Fibroblast of skin of back (primary cell): Measurements from ENCODE around the gene PNMA1.
A peak's percentile ranks its signal among the peaks of the same experiment; 100 is the strongest.

ENCODE experiments used
- DNase-seq: peaks from one replicate; pipeline ENCODE4 v3.0.0-alpha.2; 2013

Gene PNMA1

GRCh38 chr14:73736842-73737241 lies 22.7 kb upstream of the PNMA1 start:
- no peak for DNase-seq

GRCh38 chr14:73732006-73732405 lies 17.8 kb upstream of the PNMA1 start:
- DNase-seq, result no peak

DNA sequence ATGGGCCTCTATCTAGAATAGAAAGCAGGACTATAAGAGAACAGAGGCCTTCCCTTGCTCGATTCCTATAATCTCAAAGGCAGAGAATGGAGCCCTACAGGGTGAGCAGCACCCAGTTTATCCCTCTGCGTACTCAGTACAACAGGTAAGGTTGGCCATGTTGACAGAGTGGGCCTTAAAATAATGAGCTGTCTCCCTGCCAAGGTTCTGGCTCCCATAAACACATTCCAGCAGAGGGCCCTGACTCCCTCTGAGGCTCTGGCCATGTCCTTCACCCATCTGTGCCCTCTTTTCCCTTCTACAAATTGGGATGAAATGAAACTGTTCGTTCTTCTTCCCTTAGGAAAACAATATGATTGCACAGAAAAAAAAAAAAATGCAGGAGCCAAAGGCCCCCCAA lies 16.9 kb upstream of the PNMA1 start:
- DNase-seq, result no peak

DNA sequence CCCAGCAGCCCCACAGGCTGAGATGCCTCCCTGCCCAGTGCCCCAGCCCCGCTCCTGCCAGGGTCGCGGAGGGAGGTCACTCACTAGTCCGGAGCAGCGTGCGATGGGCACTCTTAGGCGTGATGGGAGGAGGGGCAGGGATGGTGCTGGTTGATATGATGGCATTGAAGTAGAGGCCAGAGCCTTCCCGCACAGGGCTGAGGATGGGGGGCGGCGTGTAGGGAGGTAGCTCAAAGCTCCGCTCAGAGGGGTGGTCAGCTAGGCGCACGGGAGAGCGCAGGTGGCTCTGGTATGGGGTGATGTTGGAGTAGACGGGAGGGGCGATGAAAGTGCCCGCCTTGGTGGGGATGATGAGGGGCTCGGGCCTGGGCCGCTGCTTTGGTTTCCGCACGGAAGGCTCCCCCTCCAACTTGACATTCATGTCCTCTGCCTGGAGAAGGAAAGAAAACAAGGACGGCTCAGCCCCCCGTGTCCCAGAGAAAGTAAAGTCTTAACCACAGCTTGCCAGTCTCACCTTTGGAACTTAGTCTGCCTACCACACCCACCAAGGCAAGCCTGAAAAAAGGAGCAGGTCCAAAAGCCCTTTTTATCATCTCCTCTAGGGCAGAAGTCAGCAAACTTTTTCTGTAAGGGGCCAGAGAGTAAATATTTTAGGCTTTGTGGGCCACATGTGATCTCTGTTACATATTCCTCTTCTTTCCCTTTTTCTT lies 15.5 kb upstream of the PNMA1 start:
- DNase-seq, result no peak

DNA sequence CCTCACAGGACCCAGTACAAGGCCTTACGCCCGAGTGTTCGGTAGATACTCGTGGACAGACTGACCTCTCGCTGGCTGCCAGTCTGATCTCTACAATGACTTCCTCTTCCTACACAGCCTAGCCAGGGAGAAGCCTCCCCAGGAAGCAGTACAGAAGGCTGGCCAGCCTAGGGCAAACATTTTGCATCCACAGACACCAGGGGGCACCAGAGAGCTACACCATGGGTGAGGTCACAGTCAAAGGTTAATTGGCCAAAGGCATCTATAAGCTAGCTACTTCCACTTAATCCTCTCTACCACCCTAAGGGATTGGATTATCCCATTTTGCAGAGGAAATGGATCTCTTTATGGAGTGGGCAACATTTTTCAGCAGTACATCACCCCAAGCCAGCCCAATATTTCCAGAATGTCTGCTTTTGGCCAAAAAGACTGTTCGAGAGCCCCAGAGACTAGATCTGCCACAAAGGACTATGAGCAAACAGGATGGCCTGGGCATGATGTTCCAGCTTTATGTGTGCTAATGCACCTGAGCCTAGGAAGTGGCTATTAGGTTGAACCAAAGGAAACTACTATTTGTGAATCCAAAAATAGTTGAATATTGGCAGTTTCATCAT lies 14.6 kb upstream of the PNMA1 start:
- peak; percentile 65 for DNase-seq

- DNase-seq, result no peak
Observed at GRCh38 chr14:73727166-73727565, 13.0 kb upstream of the PNMA1 start.

GRCh38 chr14:73726025-73726961 lies 12.1 kb upstream of the PNMA1 start:
- no peak for DNase-seq

GRCh38 chr14:73725116-73726024 lies 11.2 kb upstream of the PNMA1 start:
- DNase-seq, result peak; percentile 59

DNA sequence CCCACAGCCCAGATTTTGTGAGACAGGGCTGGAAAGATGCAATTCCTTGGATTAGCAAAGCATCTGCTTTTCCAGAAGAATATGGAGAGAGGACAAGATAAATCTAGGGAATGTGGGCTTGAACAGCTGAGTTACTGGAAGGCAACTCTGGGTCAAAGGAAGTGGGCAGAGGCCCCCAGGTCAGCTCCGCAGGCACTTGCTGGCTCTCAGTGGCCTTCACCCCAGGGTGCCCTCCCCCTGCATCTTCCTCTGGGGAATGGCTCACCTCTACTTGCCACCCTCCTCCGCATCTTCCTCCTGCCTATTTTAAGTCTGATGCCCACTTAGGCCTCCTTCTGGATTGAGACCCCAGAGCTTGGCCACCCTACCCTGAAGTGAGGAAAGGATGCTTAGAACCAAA lies 10.5 kb upstream of the PNMA1 start:
- DNase-seq, result no peak

DNA sequence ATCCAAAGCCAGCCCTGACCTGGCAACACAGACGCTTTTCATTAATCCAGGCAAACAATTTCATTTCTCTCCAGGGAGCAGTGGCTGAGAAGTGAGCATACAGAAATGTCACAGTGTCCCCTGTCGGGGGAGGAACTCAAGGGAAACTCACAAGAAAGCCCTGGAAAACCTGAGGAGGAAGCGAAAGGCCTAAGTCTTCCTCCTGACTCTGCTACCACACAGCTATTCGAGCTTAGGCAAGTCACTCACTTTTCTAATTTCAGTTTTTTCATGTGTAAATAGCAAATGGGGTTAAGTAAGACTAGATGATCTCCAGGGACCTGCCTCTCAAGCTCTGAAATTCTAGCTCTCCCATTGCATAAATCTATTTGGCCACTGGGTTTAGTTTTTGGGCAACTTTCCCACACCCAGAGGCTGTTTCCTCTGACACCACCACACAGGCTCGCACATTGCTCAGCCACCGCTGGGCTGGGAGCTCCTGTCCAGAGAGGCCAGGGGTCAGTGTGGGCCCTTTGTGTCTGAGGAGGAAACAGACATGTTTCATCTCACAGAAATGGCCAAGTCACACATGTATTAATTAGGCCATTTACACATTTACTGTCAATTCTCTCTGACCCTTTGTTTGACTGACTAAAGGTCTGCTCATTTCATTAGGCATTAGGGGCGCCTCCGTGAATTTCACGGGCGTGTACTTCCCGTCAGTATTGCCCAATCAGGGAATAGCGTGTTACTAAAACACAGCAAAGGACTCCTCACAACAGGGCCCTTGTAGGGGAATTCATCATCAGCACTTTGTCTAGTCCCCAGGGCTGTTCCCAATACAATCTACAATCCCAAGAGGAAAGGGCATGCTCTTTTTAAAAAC lies 9.8 kb upstream of the PNMA1 start:
- peak; percentile 96 for DNase-seq

- no peak for DNase-seq
Observed at GRCh38 chr14:73723406-73723796, 9.2 kb upstream of the PNMA1 start.

DNA sequence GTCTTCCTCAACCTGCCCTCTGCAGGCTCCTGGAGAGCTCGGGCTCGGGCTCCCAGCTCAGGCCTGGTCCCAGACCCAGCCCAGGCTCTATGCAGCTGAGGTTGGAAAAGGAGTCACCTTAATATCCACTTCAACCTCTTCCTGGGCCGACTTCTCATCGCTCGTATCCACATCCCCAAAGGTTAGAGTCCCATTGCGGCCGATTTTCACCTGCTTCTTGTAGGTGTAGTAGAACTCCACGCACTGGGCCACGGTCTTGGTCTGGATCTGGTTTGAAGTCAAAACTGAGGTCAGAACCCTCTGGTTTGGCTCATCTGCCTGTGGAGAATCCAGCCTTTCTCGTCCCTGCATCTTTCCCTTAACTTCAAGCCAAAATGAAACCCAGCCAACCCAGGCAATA lies 8.4 kb upstream of the PNMA1 start:
- no peak for DNase-seq

DNA sequence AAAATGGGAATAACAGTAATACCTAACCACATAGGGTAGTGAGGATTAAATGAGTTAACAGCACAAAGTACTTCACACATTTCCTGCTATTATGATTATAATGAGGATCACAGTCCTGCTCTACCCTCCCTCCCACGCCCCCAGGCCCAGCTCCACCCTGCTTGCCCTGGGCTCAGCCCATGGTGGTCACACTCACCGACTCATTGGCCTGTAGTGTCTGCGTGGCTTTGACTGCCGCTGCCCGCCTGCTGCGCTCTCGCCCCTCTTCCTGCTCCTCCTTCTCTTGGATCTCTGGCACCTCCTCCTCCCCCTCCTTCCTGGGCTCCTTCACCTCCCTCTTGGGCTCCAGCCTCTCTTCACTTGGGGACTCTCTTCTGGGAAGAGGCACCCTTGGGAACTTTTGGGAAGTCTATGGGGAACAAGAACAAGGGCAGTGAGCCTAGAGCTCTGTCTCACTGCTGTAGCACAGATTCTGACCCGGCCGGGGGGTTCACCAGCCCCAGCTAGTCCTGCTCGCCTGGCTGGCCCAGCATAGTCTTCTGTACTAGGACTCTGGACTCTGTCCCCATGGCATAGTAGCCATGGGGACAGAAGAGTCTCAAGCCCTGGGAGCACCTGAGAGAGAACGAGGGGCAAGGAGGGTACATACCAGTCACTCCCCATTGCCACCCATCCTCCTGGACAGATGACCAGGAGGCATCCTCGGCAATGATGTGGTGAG lies 7.1 kb upstream of the PNMA1 start:
- no peak for DNase-seq

DNA sequence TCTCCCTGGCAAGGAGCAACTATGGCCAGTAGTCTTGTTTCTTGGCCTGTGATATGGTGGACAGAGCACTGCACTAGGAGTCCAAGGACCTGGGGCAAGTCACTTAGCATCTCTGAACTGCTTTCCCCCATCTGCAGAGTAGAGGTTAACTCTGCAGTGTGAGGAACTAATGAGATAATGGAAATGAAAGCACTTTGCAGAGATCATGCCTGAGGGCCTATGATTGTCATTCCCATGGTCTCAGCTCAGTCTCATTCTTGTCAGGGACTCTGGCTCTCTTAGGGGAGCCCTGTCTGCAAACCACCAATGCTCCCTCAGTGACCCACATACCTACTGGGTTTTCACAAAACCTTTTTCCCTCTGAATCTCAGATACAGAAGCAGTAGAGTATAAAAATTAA lies 6.5 kb upstream of the PNMA1 start:
- DNase-seq, result no peak

DNA sequence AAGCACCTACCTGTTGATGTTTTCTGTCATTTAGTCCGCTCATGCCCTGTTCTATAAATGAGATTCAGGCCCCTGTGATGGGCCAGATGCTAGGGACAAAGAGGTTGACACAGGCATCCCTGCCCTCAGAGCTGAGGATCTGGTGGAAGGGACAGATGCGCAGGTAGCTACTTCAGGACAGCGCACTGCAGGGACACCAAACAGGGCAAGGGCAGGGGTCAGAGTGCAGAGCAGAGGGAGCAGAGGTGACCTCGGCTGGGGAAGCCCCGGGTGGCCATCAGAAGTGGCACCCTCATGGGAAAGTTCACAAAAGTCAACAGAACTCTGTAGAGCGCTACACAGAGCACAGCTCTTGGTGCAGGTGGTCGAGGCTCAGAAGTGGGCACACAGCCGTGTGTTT lies 5.6 kb upstream of the PNMA1 start:
- no peak for DNase-seq

GRCh38 chr14:73719361-73719760 lies 5.2 kb upstream of the PNMA1 start:
- DNase-seq, result no peak

DNA sequence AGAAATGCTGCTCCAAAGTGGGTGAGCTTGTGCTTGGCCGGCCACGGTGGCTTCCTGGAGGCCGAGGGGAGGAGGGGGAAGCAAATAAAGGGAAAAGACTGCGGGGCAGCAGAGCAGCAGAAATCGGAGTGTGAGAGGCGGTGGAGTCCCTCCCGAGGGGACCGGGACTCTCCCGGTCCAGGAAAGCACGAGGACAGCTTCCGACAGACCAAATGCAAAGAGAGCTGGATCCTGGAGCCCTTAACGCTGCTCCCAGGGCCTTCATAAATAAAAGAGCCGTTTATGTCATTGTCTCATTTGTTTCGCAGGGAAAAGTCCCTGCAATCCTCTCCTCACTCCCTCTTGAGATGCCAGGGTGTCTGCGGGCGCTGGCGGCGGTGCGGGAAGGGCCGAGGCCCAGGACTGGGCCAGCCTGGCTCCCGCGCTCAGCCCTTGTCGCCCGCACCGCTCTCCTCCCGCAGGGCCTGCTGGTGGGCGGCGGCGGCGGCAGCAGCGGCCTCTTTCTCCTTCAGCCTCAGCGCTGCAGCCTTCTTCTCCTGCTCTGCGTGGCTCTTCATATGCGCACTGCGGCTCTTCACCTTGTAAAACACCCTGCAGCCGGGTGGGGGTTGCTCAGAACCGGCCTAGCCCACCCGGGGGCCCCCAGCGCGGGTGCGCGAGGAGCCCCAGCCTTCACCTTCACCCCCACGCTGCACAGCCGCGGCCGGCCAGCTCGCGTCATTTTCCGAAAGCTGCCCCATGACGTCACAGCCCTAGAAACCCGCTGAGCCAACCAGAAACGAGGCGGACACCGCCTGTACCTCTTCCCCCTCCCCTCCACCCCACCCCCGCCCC lies 4.5 kb upstream of the PNMA1 start:
- DNase-seq, result no peak

GRCh38 chr14:73717711-73718417 lies 3.7 kb upstream of the PNMA1 start:
- no peak for DNase-seq

GRCh38 chr14:73717266-73717665 lies 3.1 kb upstream of the PNMA1 start:
- DNase-seq, result no peak
